ENCODE data around the gene NELFB.

Gene NELFB

DNA sequence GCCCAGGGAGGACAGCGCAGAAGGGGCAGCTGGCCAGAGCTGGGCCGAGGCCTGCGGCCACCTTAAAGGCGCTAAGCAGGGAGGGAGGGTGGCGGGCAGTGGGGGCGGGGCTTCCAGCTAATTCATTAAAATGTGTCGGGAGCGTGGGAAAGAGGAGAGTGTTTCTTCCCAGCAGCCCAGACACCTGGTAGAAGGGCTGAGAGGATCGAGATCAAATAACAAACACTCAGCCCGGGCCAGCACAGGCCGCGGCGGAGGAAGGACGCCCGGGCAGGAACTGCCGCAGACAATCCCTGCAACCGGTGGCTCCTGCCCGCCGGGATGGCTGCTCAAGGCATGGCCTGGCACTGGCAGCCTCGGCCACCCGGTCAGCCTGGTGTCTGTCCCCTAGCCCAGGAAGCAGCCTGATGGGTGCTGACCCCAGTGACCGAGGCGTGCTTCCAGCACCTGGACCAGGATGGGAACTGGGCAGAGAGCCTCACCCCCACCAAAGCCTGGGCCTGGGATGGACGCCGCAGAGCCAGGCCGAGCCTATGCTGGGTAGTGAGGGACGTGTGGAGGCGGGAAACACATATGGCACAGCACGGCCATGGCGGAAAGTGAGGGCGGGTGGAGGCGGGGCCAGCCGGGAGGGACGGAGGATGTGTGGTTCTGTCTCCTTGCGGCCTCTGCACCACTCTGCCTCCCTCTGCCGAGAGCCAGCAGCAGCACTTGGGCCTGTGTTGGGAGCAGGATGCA is 50.1 kb downstream of the NELFB start:
- Histone ChIP-seq H4K20me1 (ENCODE audit: insufficient read depth, low read length) (no peaks in the 10 kb centered on the region), H3K79me2 (ENCODE audit: low read length) (no peaks in the 10 kb centered on the region), H3K27me3 (ENCODE audit: low read depth, low read length) (no peaks in the 10 kb centered on the region), H3K4me2 (ENCODE audit: low read length) (no peak overlapping the region), H2AFZ (ENCODE audit: low read depth, low read length) (no peak overlapping the region), H3K27ac (ENCODE audit: low read length) (no peak overlapping the region), H3K9ac (ENCODE audit: low read length) (no peak overlapping the region), H3K4me1 (ENCODE audit: low read length) (no peaks in the 10 kb centered on the region; the same call in 1 of the 2 replicates), H3K36me3 (replicated peaks; ENCODE audit: low read depth, low read length) (no peaks in the 10 kb centered on the region), H3K9me3 (ENCODE audit: insufficient read depth, low read length) (no peaks in the 10 kb centered on the region), H3K4me3 (ENCODE audit: low read length) (no peak overlapping the region)
- TF ChIP-seq, protein P1, sequence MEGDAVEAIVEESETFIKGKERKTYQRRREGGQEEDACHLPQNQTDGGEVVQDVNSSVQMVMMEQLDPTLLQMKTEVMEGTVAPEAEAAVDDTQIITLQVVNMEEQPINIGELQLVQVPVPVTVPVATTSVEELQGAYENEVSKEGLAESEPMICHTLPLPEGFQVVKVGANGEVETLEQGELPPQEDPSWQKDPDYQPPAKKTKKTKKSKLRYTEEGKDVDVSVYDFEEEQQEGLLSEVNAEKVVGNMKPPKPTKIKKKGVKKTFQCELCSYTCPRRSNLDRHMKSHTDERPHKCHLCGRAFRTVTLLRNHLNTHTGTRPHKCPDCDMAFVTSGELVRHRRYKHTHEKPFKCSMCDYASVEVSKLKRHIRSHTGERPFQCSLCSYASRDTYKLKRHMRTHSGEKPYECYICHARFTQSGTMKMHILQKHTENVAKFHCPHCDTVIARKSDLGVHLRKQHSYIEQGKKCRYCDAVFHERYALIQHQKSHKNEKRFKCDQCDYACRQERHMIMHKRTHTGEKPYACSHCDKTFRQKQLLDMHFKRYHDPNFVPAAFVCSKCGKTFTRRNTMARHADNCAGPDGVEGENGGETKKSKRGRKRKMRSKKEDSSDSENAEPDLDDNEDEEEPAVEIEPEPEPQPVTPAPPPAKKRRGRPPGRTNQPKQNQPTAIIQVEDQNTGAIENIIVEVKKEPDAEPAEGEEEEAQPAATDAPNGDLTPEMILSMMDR (IDR thresholded peaks at IDR 0.05; ENCODE audit: low read depth, low read length): no peak
- no peak for TF ChIP-seq EZH2phosphoT487 (IDR thresholded peaks at IDR 0.05; ENCODE audit: low read depth)

- no peak overlapping the region for H3K4me3 ChIP-seq (ENCODE audit: low read length)
- TF ChIP-seq, protein P1 (IDR thresholded peaks at IDR 0.05; ENCODE audit: low read depth, low read length): no peak
- TF ChIP-seq EZH2phosphoT487 (IDR thresholded peaks at IDR 0.05; ENCODE audit: low read depth): no peak
- H3K4me1 ChIP-seq (ENCODE audit: low read length): peaks cover 5% of the 10 kb centered on the region
- no peaks in the 10 kb centered on the region for H4K20me1 ChIP-seq (ENCODE audit: insufficient read depth, low read length)
- H3K27ac ChIP-seq (ENCODE audit: low read length): no peak overlapping the region
- no peak overlapping the region for H2AFZ ChIP-seq (ENCODE audit: low read depth, low read length)
- H3K36me3 ChIP-seq (replicated peaks; ENCODE audit: low read depth, low read length): no peaks in the 10 kb centered on the region
- no peak overlapping the region for H3K4me2 ChIP-seq (ENCODE audit: low read length)
- H3K79me2 ChIP-seq (ENCODE audit: low read length): no peaks in the 10 kb centered on the region
- no peaks in the 10 kb centered on the region for H3K27me3 ChIP-seq (ENCODE audit: low read depth, low read length)
- H3K9ac ChIP-seq (ENCODE audit: low read length): no peak overlapping the region
- no peaks in the 10 kb centered on the region for H3K9me3 ChIP-seq (ENCODE audit: insufficient read depth, low read length)
Measured at GRCh38 chr9:137305798-137306065, 50.6 kb downstream of the NELFB start.

DNA sequence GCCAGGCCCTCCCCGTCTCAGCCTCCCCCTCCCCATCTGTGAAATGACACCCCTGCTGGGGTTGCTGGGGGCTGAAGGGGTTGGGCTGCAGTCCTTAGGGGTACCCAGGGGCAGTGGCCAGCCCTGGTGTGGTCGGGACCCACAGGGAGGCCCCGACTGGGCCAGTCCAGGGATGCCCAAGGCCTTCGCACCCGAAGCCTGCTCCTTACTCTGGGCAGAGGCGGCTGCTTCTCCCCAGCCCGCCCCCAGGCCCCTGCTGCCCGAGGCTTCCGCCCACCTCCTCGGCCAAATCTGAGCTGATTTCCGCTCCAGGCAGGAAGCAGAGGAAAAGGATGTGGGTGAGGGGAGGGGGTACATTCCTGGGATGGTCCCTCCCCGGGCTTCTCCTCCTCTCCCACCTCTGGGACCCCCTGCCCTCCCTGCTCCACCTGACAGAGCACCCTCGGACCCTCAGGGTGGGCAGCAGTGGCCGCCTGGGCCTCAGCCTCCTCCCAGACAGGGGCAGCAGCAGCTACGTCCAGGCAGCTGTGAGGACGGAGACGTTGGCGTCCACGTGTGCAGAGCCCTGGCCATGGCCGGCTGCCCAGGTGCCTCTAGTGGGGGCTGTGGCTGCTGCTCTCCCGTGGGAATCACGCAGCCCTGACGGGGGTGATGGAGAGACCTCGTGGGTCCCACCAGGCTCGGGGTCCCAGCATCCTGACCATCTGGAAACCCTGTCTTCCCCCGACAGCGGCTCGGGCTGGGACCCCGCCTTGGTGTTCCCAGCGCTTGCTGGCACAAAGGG is 51.1 kb downstream of the NELFB start:
- no peak overlapping the region for H2AFZ ChIP-seq (ENCODE audit: low read depth, low read length)
- no peaks in the 10 kb centered on the region for H4K20me1 ChIP-seq (ENCODE audit: insufficient read depth, low read length)
- H3K79me2 ChIP-seq (ENCODE audit: low read length): no peaks in the 10 kb centered on the region
- no peaks in the 10 kb centered on the region for H3K27me3 ChIP-seq (ENCODE audit: low read depth, low read length)
- no peaks in the 10 kb centered on the region for H3K9me3 ChIP-seq (ENCODE audit: insufficient read depth, low read length)
- no peak overlapping the region for H3K4me3 ChIP-seq (ENCODE audit: low read length)
- no peak overlapping the region for H3K4me2 ChIP-seq (ENCODE audit: low read length)
- TF ChIP-seq EZH2phosphoT487 (IDR thresholded peaks at IDR 0.05; ENCODE audit: low read depth): no peak
- TF ChIP-seq, protein P1 (IDR thresholded peaks at IDR 0.05; ENCODE audit: low read depth, low read length): no peak
- H3K9ac ChIP-seq (ENCODE audit: low read length): no peak overlapping the region
- H3K27ac ChIP-seq (ENCODE audit: low read length): no peak overlapping the region
- no peaks in the 10 kb centered on the region for H3K36me3 ChIP-seq (replicated peaks; ENCODE audit: low read depth, low read length)
- peaks cover 10% of the 10 kb centered on the region for H3K4me1 ChIP-seq (ENCODE audit: low read length)

DNA sequence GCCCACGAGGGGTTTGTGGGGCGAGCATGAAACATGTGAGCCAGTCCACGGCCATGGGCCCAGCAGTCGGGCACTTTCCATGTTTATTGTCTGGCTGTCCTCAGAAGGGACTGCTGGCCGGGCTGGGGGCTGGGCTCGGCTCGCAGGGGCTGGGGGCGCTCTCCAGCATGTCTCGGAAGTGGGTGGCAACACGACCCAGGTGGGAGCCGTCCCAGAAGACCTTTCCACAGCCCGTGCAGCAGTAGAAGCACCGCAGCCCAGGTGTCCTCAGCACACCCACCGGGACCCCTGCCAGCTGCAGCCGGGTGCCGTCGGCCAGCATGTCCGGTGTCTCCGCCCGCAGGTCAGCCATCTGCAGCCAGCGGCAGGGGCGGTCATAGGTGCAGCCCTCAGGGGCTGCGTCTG is 51.7 kb downstream of the NELFB start:
- H3K4me3 ChIP-seq (ENCODE audit: low read length): no peak overlapping the region
- TF ChIP-seq, protein P1 (IDR thresholded peaks at IDR 0.05; ENCODE audit: low read depth, low read length): no peak
- TF ChIP-seq EZH2phosphoT487 (IDR thresholded peaks at IDR 0.05; ENCODE audit: low read depth): no peak
- no peaks in the 10 kb centered on the region for H3K9me3 ChIP-seq (ENCODE audit: insufficient read depth, low read length)
- H3K4me2 ChIP-seq (ENCODE audit: low read length): no peak overlapping the region
- no peak overlapping the region for H2AFZ ChIP-seq (ENCODE audit: low read depth, low read length)
- H3K4me1 ChIP-seq (ENCODE audit: low read length): peaks cover 11% of the 10 kb centered on the region
- H4K20me1 ChIP-seq (ENCODE audit: insufficient read depth, low read length): no peaks in the 10 kb centered on the region
- no peak overlapping the region for H3K9ac ChIP-seq (ENCODE audit: low read length)
- no peaks in the 10 kb centered on the region for H3K79me2 ChIP-seq (ENCODE audit: low read length)
- H3K36me3 ChIP-seq (replicated peaks; ENCODE audit: low read depth, low read length): no peaks in the 10 kb centered on the region
- no peak overlapping the region for H3K27ac ChIP-seq (ENCODE audit: low read length)
- H3K27me3 ChIP-seq (ENCODE audit: low read depth, low read length): no peaks in the 10 kb centered on the region

All from OCI-LY3 (cell line).